HepG2 (cell line): ENCODE data around the gene SMIM38. TPM values are rescaled to one million over a fixed set of nuclear protein-coding genes. Genes with fewer than 3 reads are reported as not detected.
A peak's percentile ranks its signal among the peaks of the same experiment; 100 is the strongest.

Source experiments
- ATF4 ChIP-seq, 2 experiments: fragments of 450-650 bp in 1 of 2; sonication (generic) in 1 of 2; formaldehyde crosslinking; IDR thresholded peaks; 2 replicates each; pipeline versions ENCODE4 v1.5.0 to v1.8.0; 2020 to 2022; ENCODE audit warnings: mild to moderate bottlenecking in 1 of 2, missing genetic modification reagents in 1 of 2
- DPF2 ChIP-seq: sonication (generic); formaldehyde crosslinking; IDR thresholded peaks from 2 replicates; pipeline ENCODE4 v1.4.0; 2020; ENCODE audit warnings: mild to moderate bottlenecking, low read depth, missing genetic modification reagents, borderline replicate concordance
- FOSL1 ChIP-seq: sonication (generic); formaldehyde crosslinking; IDR thresholded peaks from 2 replicates; pipeline ENCODE4 v1.9.0; 2021; ENCODE audit warnings: missing genetic modification reagents, borderline replicate concordance
- HOXA7 ChIP-seq: sonication (generic); formaldehyde crosslinking; IDR thresholded peaks from 2 replicates; pipeline ENCODE4 v1.8.1; 2022; ENCODE audit warnings: mild to moderate bottlenecking, missing genetic modification reagents, moderate library complexity
- MEIS1 ChIP-seq: sonication (generic); formaldehyde crosslinking; IDR thresholded peaks from 2 replicates; pipeline ENCODE4 v1.9.0; 2021; ENCODE audit warnings: mild to moderate bottlenecking, missing genetic modification reagents, moderate library complexity, borderline replicate concordance
- PRMT3 ChIP-seq: sonication (generic); formaldehyde crosslinking; IDR thresholded peaks from 2 replicates; pipeline ENCODE4 v1.8.1; 2022; ENCODE audit warnings: low read depth, mild to moderate bottlenecking, moderate library complexity, missing genetic modification reagents, borderline replicate concordance
- RBM39 ChIP-seq: fragments of 200-400 bp; formaldehyde crosslinking; IDR thresholded peaks from one replicate; pipeline ENCODE4 v1.6.1; 2018; ENCODE audit warnings: antibody characterized with exemption, mild to moderate bottlenecking, low read depth, low read length; ENCODE audit not compliant: poor library complexity, severe bottlenecking
- REPIN1 ChIP-seq: sonication (generic); formaldehyde crosslinking; IDR thresholded peaks from 2 replicates; pipeline ENCODE4 v1.8.0; 2022; ENCODE audit warnings: missing genetic modification reagents, low read depth, mild to moderate bottlenecking, borderline replicate concordance
- RFXAP ChIP-seq: sonication (generic); formaldehyde crosslinking; IDR thresholded peaks from 2 replicates; pipeline ENCODE4 v1.4.0; 2020; ENCODE audit warnings: missing genetic modification reagents, borderline replicate concordance
- SMAD1 ChIP-seq: sonication (generic); formaldehyde crosslinking; IDR thresholded peaks from 2 replicates; pipeline ENCODE4 v1.4.0; 2020; ENCODE audit warnings: missing genetic modification reagents, low read depth, mild to moderate bottlenecking, borderline replicate concordance
- SMAD3 ChIP-seq: sonication (generic); formaldehyde crosslinking; IDR thresholded peaks from 2 replicates; pipeline ENCODE4 v1.4.0; 2020; ENCODE audit warnings: missing genetic modification reagents
- TEAD2 ChIP-seq: sonication (generic); formaldehyde crosslinking; IDR thresholded peaks from 2 replicates; pipeline ENCODE4 v1.9.0; 2021; ENCODE audit warnings: missing genetic modification reagents
- TRIM24 ChIP-seq: sonication (generic); formaldehyde crosslinking; IDR thresholded peaks from 2 replicates; pipeline ENCODE4 v1.8.0; 2022; ENCODE audit warnings: mild to moderate bottlenecking, missing genetic modification reagents
- ZBTB46 ChIP-seq: sonication (generic); formaldehyde crosslinking; IDR thresholded peaks from 2 replicates; pipeline ENCODE4 v1.4.0; 2020; ENCODE audit warnings: mild to moderate bottlenecking, missing genetic modification reagents, borderline replicate concordance
- ZBTB7A ChIP-seq: sonication (generic); formaldehyde crosslinking; IDR thresholded peaks from 2 replicates; pipeline ENCODE4 v1.8.0; 2022; ENCODE audit warnings: mild to moderate bottlenecking, missing genetic modification reagents
- ZFP82 ChIP-seq: sonication (generic); formaldehyde crosslinking; IDR thresholded peaks from 2 replicates; pipeline ENCODE4 v1.5.1; 2020; ENCODE audit warnings: mild to moderate bottlenecking, missing genetic modification reagents, borderline replicate concordance
- ZFX ChIP-seq: sonication (generic); formaldehyde crosslinking; IDR thresholded peaks from 2 replicates; pipeline ENCODE4 v1.4.0; 2020; ENCODE audit warnings: mild to moderate bottlenecking, low read depth, missing genetic modification reagents, moderate library complexity
- ZNF329 ChIP-seq: sonication (generic); formaldehyde crosslinking; IDR thresholded peaks from 2 replicates; pipeline ENCODE4 v1.9.0; 2021; ENCODE audit warnings: low read depth, mild to moderate bottlenecking, missing genetic modification reagents
- ZNF414 ChIP-seq: sonication (generic); formaldehyde crosslinking; IDR thresholded peaks from 2 replicates; pipeline ENCODE4 v1.5.0; 2020; ENCODE audit warnings: missing genetic modification reagents
- ZNF503 ChIP-seq: sonication (generic); formaldehyde crosslinking; IDR thresholded peaks from 2 replicates; pipeline ENCODE4 v1.4.0; 2020; ENCODE audit warnings: missing genetic modification reagents
- ZNF564 ChIP-seq: sonication (generic); formaldehyde crosslinking; IDR thresholded peaks from 2 replicates; pipeline ENCODE4 v1.8.1; 2023; ENCODE audit warnings: mild to moderate bottlenecking, missing genetic modification reagents
- ZNF615 ChIP-seq: sonication (generic); formaldehyde crosslinking; IDR thresholded peaks from 2 replicates; pipeline ENCODE4 v1.5.0; 2020; ENCODE audit warnings: mild to moderate bottlenecking, missing genetic modification reagents, borderline replicate concordance
- ZNF761 ChIP-seq: sonication (generic); formaldehyde crosslinking; conservative IDR thresholded peaks from 2 replicates; pipeline ENCODE4 v1.4.0; 2020; ENCODE audit warnings: mild to moderate bottlenecking, missing genetic modification reagents
- ZNF772 ChIP-seq: sonication (generic); formaldehyde crosslinking; IDR thresholded peaks from 2 replicates; pipeline ENCODE4 v1.5.0; 2020; ENCODE audit warnings: mild to moderate bottlenecking, missing genetic modification reagents
- polyA plus RNA-seq, 8 experiments: library from polyadenylated mRNA; depleted of rRNA in 3 of 8; stranded (reverse) in 7 of 8; unstranded in 1 of 8; fragments of >200 nt; fragmentation: Illumina TruSeq in 4 of 8; extraction: Trizol in 4 of 8; gene quantifications; 2 replicates each; pipeline versions ENCODE4 v1.2.1 to v1.2.3, GENCODE V29; 2011 to 2016; ENCODE audit warnings: low read depth in 4 of 8, missing spikeins in 1 of 8, mixed read lengths in 1 of 8; ENCODE audit not compliant: insufficient read depth in 1 of 8
- total RNA-seq, 5 experiments: library from RNA; depleted of rRNA; stranded (reverse); fragments of >200 nt; fragmentation: Illumina TruSeq; extraction: Trizol; gene quantifications; 2 replicates each; pipeline ENCODE4 v1.2.3, GENCODE V29; 2016; ENCODE audit warnings: low read depth in 1 of 5

Gene SMIM38
- total and polyA plus RNA-seq, 2 of the 13 experiments (the other 11 are each of a cell fraction or from before 2014, with no cell fraction given), result 0.30 to 0.40 TPM

- TF ChIP-seq ATF4 (CRISPR knock-in tag; IDR thresholded peaks at IDR 0.05) (no peak), ZNF329 (CRISPR knock-in tag) (no peak), PRMT3 (CRISPR knock-in tag) (no peak), ZNF564 (CRISPR knock-in tag) (no peak), HOXA7 (CRISPR knock-in tag) (no peak), DPF2 (CRISPR knock-in tag) (no peak), ZNF772 (CRISPR knock-in tag) (0 out of 2 replicates have a peak, but pooled peaks have one; percentile 32), TRIM24 (CRISPR knock-in tag) (no peak), RFXAP (CRISPR knock-in tag) (no peak), RBM39 (no peak), SMAD1 (CRISPR knock-in tag) (no peak), ZBTB7A (CRISPR knock-in tag) (no peak), MEIS1 (CRISPR knock-in tag) (no peak), REPIN1 (CRISPR knock-in tag) (no peak), TEAD2 (CRISPR knock-in tag) (peak; percentile 92; the same call in 1 of the 2 replicates), FOSL1 (no peak), ZFP82 (no peak), ZNF761 (CRISPR knock-in tag) (no peak), ZBTB46 (no peak), SMAD3 (CRISPR knock-in tag) (0 out of 2 replicates have a peak, but pooled peaks have one; percentile 58), ZNF615 (CRISPR knock-in tag) (no peak), ZNF414 (CRISPR knock-in tag) (no peak), ZFX (CRISPR knock-in tag) (no peak), ZNF503 (no peak)
These were observed 24.0 kb upstream of the SMIM38 start (continued) for GRCh38 chr11:69131644-69132300.
